Measurements from ENCODE around the gene PCMTD2.
"Not testable (repeated sequence)": the region's sequence is repeated elsewhere in the genome, so short reads cannot be mapped to it uniquely, and the experiment has no call there.

PCMTD2 gene

GRCh38 chr20:64322031-64322789 lies 66.7 kb downstream of the PCMTD2 start:
- DNase-seq; in situ Hi-C loops (cut with HindIII; ENCODE audit: low pct_ligation_motif_present, low pct_unique_long_range_greater_than_20kb, low sequenced_read_pairs): not testable (repeated sequence)
